Mucosa of stomach (tissue), 1 donor: ENCODE measurements around the gene IRF1.

ENCODE experiments used
- H3K27me3 ChIP-seq: one replicate; pipeline ENCODE4 v1.7.0; 2013; ENCODE audit warnings: mild to moderate bottlenecking, low read length; ENCODE audit not compliant: control insufficient read depth, insufficient read depth
- H3K36me3 ChIP-seq: one replicate; pipeline ENCODE4 v1.7.0; 2013; ENCODE audit warnings: low read length; ENCODE audit not compliant: control insufficient read depth, insufficient read depth
- H3K4me1 ChIP-seq: one replicate; pipeline ENCODE4 v1.7.0; 2013; ENCODE audit warnings: mild to moderate bottlenecking, low read length; ENCODE audit not compliant: control insufficient read depth, insufficient read depth
- H3K4me3 ChIP-seq: one replicate; pipeline ENCODE4 v1.7.0; 2013; ENCODE audit warnings: low read length
- H3K9ac ChIP-seq: one replicate; pipeline ENCODE4 v1.7.0; 2013; ENCODE audit warnings: mild to moderate bottlenecking, low read length, moderate library complexity
- H3K9me3 ChIP-seq: one replicate; pipeline ENCODE4 v1.7.0; 2013; ENCODE audit warnings: mild to moderate bottlenecking, low read length, moderate library complexity; ENCODE audit not compliant: control insufficient read depth
- donor health status: Pancreatic carcinoma.

The IRF1 gene

GRCh38 chr5:132435447-132435846 is 55.1 kb downstream of the IRF1 start:
- Histone ChIP-seq H3K27me3 (no peaks in the 10 kb centered on the region), H3K36me3 (no peaks in the 10 kb centered on the region), H3K4me1 (peaks cover 38% of the 10 kb centered on the region), H3K4me3 (no peak overlapping the region), H3K9me3 (no peaks in the 10 kb centered on the region), H3K9ac (no peak overlapping the region)

- Histone ChIP-seq H3K4me3 (no peak overlapping the region), H3K27me3 (no peaks in the 10 kb centered on the region), H3K4me1 (peaks cover 46% of the 10 kb centered on the region), H3K9ac (no peak overlapping the region), H3K36me3 (no peaks in the 10 kb centered on the region), H3K9me3 (no peaks in the 10 kb centered on the region)
These were observed 55.9 kb downstream of the IRF1 start for GRCh38 chr5:132434416-132435286.

- peaks cover 55% of the 10 kb centered on the region for H3K4me1 ChIP-seq
- H3K4me3 ChIP-seq = no peak overlapping the region
- H3K27me3 ChIP-seq = no peaks in the 10 kb centered on the region
- no peak overlapping the region for H3K9ac ChIP-seq
- no peaks in the 10 kb centered on the region for H3K9me3 ChIP-seq
- no peaks in the 10 kb centered on the region for H3K36me3 ChIP-seq
These were observed 57.4 kb downstream of the IRF1 start for GRCh38 chr5:132433141-132433540.

- H3K9ac ChIP-seq = no peak overlapping the region
- H3K4me1 ChIP-seq = peaks cover 64% of the 10 kb centered on the region
These were observed 58.9 kb downstream of the IRF1 start for GRCh38 chr5:132431632-132432031.

More at GRCh38 chr5:132431632-132432031, 58.9 kb downstream of the IRF1 start:
- H3K4me3 ChIP-seq = no peak overlapping the region
- H3K27me3 ChIP-seq = no peaks in the 10 kb centered on the region
- H3K9me3 ChIP-seq = no peaks in the 10 kb centered on the region
- no peaks in the 10 kb centered on the region for H3K36me3 ChIP-seq
